Measurements from ENCODE around the gene NRL. TPM values are rescaled to one million over a fixed set of nuclear protein-coding genes. Genes with fewer than 3 reads are reported as not detected.

NRL gene
- total RNA-seq, 3 donors from 2014 or later (not counting 1 experiment from before 2014, with no cell fraction given) = 0.78 to 3.3 (median 2.8) TPM

GRCh38 chr14:24092505-24093206 is 22.1 kb downstream of the NRL start:
- Mint-ChIP-seq H3K4me1 (peaks cover 20 to 38% of the 10 kb centered on the region in 2 donors), H3K9me3 (no peaks in the 10 kb centered on the region), H3K36me3 (no peaks in the 10 kb centered on the region), H3K4me3 (peak overlapping the region; percentile 98), H3K27ac (peak overlapping the region; percentile 79 to 96), H3K27me3 (ENCODE audit: low read depth in 2 of 2) (no peaks in the 10 kb centered on the region)
- Histone ChIP-seq H3K27me3 (ENCODE audit: control insufficient read depth, insufficient read depth, low read length) (no peaks in the 10 kb centered on the region), H3K4me1 (ENCODE audit: control insufficient read depth, insufficient read depth, low read length) (peaks cover 28% of the 10 kb centered on the region), H3K27ac (ENCODE audit: low read length) (no peak overlapping the region), H3K4me3 (ENCODE audit: low read length) (no peak overlapping the region), H3K9me3 (ENCODE audit: control insufficient read depth, insufficient read depth, low read length) (no peaks in the 10 kb centered on the region), H3K36me3 (ENCODE audit: control insufficient read depth, insufficient read depth, low read length) (no peaks in the 10 kb centered on the region)
- TF ChIP-seq, protein P1, sequence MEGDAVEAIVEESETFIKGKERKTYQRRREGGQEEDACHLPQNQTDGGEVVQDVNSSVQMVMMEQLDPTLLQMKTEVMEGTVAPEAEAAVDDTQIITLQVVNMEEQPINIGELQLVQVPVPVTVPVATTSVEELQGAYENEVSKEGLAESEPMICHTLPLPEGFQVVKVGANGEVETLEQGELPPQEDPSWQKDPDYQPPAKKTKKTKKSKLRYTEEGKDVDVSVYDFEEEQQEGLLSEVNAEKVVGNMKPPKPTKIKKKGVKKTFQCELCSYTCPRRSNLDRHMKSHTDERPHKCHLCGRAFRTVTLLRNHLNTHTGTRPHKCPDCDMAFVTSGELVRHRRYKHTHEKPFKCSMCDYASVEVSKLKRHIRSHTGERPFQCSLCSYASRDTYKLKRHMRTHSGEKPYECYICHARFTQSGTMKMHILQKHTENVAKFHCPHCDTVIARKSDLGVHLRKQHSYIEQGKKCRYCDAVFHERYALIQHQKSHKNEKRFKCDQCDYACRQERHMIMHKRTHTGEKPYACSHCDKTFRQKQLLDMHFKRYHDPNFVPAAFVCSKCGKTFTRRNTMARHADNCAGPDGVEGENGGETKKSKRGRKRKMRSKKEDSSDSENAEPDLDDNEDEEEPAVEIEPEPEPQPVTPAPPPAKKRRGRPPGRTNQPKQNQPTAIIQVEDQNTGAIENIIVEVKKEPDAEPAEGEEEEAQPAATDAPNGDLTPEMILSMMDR (IDR thresholded peaks at IDR 0.05) = no peak
- WGBS (ENCODE audit: insufficient coverage) = 86% methylated on average over 4 of the region's 4 CpGs
- no peak for ATAC-seq
- intact Hi-C loops (cut with micrococcal nuclease) = no loop called here
- DNase-seq = no peak

GRCh38 chr14:24092110-24092504 is 22.6 kb downstream of the NRL start:
- Mint-ChIP-seq H3K27me3 (ENCODE audit: low read depth in 2 of 2) (no peaks in the 10 kb centered on the region), H3K9me3 (no peaks in the 10 kb centered on the region), H3K36me3 (no peaks in the 10 kb centered on the region), H3K27ac (no peak overlapping the region), H3K4me1 (peaks cover 20 to 38% of the 10 kb centered on the region in 2 donors), H3K4me3 (peak overlapping the region; percentile 98)
- H3K4me1 ChIP-seq (ENCODE audit: control insufficient read depth, insufficient read depth, low read length) = peaks cover 28% of the 10 kb centered on the region
- no peaks in the 10 kb centered on the region for H3K9me3 ChIP-seq (ENCODE audit: control insufficient read depth, insufficient read depth, low read length)
- no peaks in the 10 kb centered on the region for H3K27me3 ChIP-seq (ENCODE audit: control insufficient read depth, insufficient read depth, low read length)
- H3K27ac ChIP-seq (ENCODE audit: low read length) = no peak overlapping the region
- TF ChIP-seq, protein P1 (IDR thresholded peaks at IDR 0.05) = no peak
- no peaks in the 10 kb centered on the region for H3K36me3 ChIP-seq (ENCODE audit: control insufficient read depth, insufficient read depth, low read length)
- intact Hi-C loops (cut with micrococcal nuclease) = no loop called here
- no peak overlapping the region for H3K4me3 ChIP-seq (ENCODE audit: low read length)
- no peak for DNase-seq
- no peak for ATAC-seq

- TF ChIP-seq, protein P1 (IDR thresholded peaks at IDR 0.05) = no peak
- no peak overlapping the region for H3K27ac ChIP-seq (ENCODE audit: low read length)
- Mint-ChIP-seq H3K9me3 (no peaks in the 10 kb centered on the region), H3K27ac (no peak overlapping the region), H3K4me1 (peaks cover 11 to 21% of the 10 kb centered on the region in 2 donors), H3K36me3 (no peaks in the 10 kb centered on the region), H3K4me3 (no peak overlapping the region), H3K27me3 (ENCODE audit: low read depth in 2 of 2) (no peaks in the 10 kb centered on the region)
- H3K4me1 ChIP-seq (ENCODE audit: control insufficient read depth, insufficient read depth, low read length) = peaks cover 17% of the 10 kb centered on the region
- 95% methylated on average over 5 of the region's 6 CpGs for WGBS (ENCODE audit: insufficient coverage)
- ATAC-seq (no peak), DNase-seq (no peak)
- no peaks in the 10 kb centered on the region for H3K27me3 ChIP-seq (ENCODE audit: control insufficient read depth, insufficient read depth, low read length)
- intact Hi-C loops (cut with micrococcal nuclease) = loop anchor here (1.0 kb wide), 1 partner anchor 32 kb away; no protein-coding TSS in a partner anchor
- H3K4me3 ChIP-seq (ENCODE audit: low read length) = no peak overlapping the region
- H3K9me3 ChIP-seq (ENCODE audit: control insufficient read depth, insufficient read depth, low read length) = no peaks in the 10 kb centered on the region
- H3K36me3 ChIP-seq (ENCODE audit: control insufficient read depth, insufficient read depth, low read length) = no peaks in the 10 kb centered on the region
These were observed 24.9 kb downstream of the NRL start for GRCh38 chr14:24089890-24090289.

DNA sequence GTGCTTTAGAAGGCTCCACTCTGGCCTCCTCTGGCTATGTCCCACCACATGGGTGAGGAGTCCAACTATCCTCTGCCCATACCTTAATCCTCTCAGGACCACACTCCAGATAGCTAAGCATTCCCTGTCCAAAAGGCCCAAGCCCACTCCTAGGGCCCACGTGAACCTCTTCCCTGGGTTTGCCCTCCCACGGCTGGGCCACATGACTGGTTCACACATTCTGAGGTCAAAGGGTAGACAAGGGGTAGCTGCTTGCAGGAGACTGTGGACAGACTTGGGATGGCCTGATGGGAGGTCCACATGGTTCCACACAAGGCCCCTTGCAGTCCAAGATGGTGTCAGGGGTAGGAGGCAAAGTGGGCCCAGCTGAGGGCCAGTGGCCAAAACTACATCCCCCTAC is 26.7 kb downstream of the NRL start:
- Mint-ChIP-seq H3K9me3 (no peaks in the 10 kb centered on the region), H3K36me3 (no peaks in the 10 kb centered on the region), H3K4me1 (peaks cover under 1 to 8% of the 10 kb centered on the region in 2 donors), H3K4me3 (no peak overlapping the region), H3K27ac (no peak overlapping the region), H3K27me3 (ENCODE audit: low read depth in 2 of 2) (no peaks in the 10 kb centered on the region)
- DNase-seq (no peak), ATAC-seq (no peak)
- no peaks in the 10 kb centered on the region for H3K27me3 ChIP-seq (ENCODE audit: control insufficient read depth, insufficient read depth, low read length)
- no peak overlapping the region for H3K4me3 ChIP-seq (ENCODE audit: low read length)
- peaks cover 6% of the 10 kb centered on the region for H3K4me1 ChIP-seq (ENCODE audit: control insufficient read depth, insufficient read depth, low read length)
- WGBS (ENCODE audit: insufficient coverage) = 94% methylated on average over 2 of the region's 2 CpGs
- intact Hi-C loops (cut with micrococcal nuclease) = no loop called here
- no peak overlapping the region for H3K27ac ChIP-seq (ENCODE audit: low read length)
- H3K36me3 ChIP-seq (ENCODE audit: control insufficient read depth, insufficient read depth, low read length) = no peaks in the 10 kb centered on the region
- no peaks in the 10 kb centered on the region for H3K9me3 ChIP-seq (ENCODE audit: control insufficient read depth, insufficient read depth, low read length)
- TF ChIP-seq, protein P1 (IDR thresholded peaks at IDR 0.05) = no peak

All from natural killer cell (primary cell).